IMR-90 (cell line): ENCODE data around the gene UBXN11. TPM values are rescaled to one million over a fixed set of nuclear protein-coding genes. Genes with fewer than 3 reads are reported as not detected.

Experiments used
- ATAC-seq: fragments of 200-7000 bp; cut with Tn5 transposase; 2 replicates; pipeline ENCODE4 v1.9.1; 2020; ENCODE audit warnings: low read depth, mild to moderate bottlenecking, moderate library complexity
- BruUV-seq: library from RNA; stranded (reverse); fragments of 400-500 nt; replicated peaks from 2 replicates; lab custom pipeline; 2021; lab: Mats Ljungman, UMichigan
- CTCF ChIA-PET: fragments of 300-600 bp; formaldehyde crosslinking; extraction: SDS; loops from one replicate; lab custom pipeline; 2021; ENCODE audit warnings: antibody characterized with exemption; lab: Yijun Ruan, JAX
- POLR2A ChIA-PET: fragments of 300-600 bp; sonication (Branson Sonifier 250); formaldehyde crosslinking; loops from one replicate; lab custom pipeline; 2022; ENCODE audit warnings: antibody characterized with exemption; ENCODE audit not compliant: unreplicated experiment; lab: Charles Lee
- DNase-seq: peaks from one replicate; pipeline ENCODE4 v3.0.0; 2013
- H2AFZ ChIP-seq: replicated peaks from 2 replicates; pipeline ENCODE3; 2013; ENCODE audit warnings: low read length, mild to moderate bottlenecking; ENCODE audit not compliant: poor library complexity
- H2AK5ac ChIP-seq: 2 replicates; pipeline ENCODE4 v1.6.1; 2013; ENCODE audit warnings: low read depth, low read length, inconsistent platforms
- H2AK9ac ChIP-seq: replicated peaks from 2 replicates; pipeline ENCODE3; 2013; ENCODE audit warnings: mild to moderate bottlenecking, low read depth, low read length, moderate library complexity; ENCODE audit not compliant: poor library complexity
- H2BK120ac ChIP-seq: 2 replicates; pipeline ENCODE4 v1.6.1; 2013; ENCODE audit warnings: low read depth, low read length, inconsistent platforms
- H2BK15ac ChIP-seq: 3 replicates; pipeline ENCODE4 v1.6.1; 2013; ENCODE audit warnings: low read depth, low read length, inconsistent platforms
- H2BK20ac ChIP-seq: 2 replicates; pipeline ENCODE4 v1.6.1; 2013; ENCODE audit warnings: low read depth, mild to moderate bottlenecking, inconsistent platforms, low read length, moderate library complexity
- H2BK5ac ChIP-seq: 2 replicates; pipeline ENCODE4 v1.6.1; 2013; ENCODE audit warnings: mild to moderate bottlenecking, low read depth, low read length, inconsistent platforms; ENCODE audit not compliant: poor library complexity, severe bottlenecking
- H3K14ac ChIP-seq: replicated peaks from 2 replicates; pipeline ENCODE4 v1.6.1; 2013; ENCODE audit warnings: low read depth, low read length, inconsistent platforms
- H3K18ac ChIP-seq: 2 replicates; pipeline ENCODE4 v1.6.1; 2013; ENCODE audit warnings: low read depth, low read length, control low read depth
- H3K23ac ChIP-seq: 2 replicates; pipeline ENCODE4 v1.6.1; 2013; ENCODE audit warnings: low read depth, low read length, inconsistent platforms
- H3K27ac ChIP-seq: 2 replicates; pipeline ENCODE4 v1.5.1; 2013; ENCODE audit warnings: mild to moderate bottlenecking, control low read depth, low read length; ENCODE audit not compliant: insufficient read depth
- H3K27me3 ChIP-seq: 2 replicates; pipeline ENCODE4 v1.6.1; 2013; ENCODE audit warnings: low read length; ENCODE audit not compliant: control insufficient read depth, insufficient read depth
- H3K36me3 ChIP-seq: 2 replicates; pipeline ENCODE4 v1.6.1; 2013; ENCODE audit warnings: low read length, mixed read lengths; ENCODE audit not compliant: control insufficient read depth, insufficient read depth
- H3K4ac ChIP-seq: 2 replicates; pipeline ENCODE4 v1.6.1; 2013; ENCODE audit warnings: low read depth, low read length, inconsistent platforms
- H3K4me1 ChIP-seq: 2 replicates; pipeline ENCODE4 v1.6.1; 2013; ENCODE audit warnings: low read length, mixed read lengths; ENCODE audit not compliant: control insufficient read depth, insufficient read depth
- H3K4me2 ChIP-seq: 2 replicates; pipeline ENCODE4 v1.6.1; 2013; ENCODE audit warnings: low read depth, mild to moderate bottlenecking, control low read depth, low read length, moderate library complexity
- H3K4me3 ChIP-seq: 2 replicates; pipeline ENCODE4 v1.5.1; 2013; ENCODE audit warnings: low read depth, mild to moderate bottlenecking, control low read depth, low read length, moderate library complexity; ENCODE audit not compliant: insufficient read depth
- H3K56ac ChIP-seq: 2 replicates; pipeline ENCODE4 v1.6.1; 2013; ENCODE audit warnings: low read length, inconsistent platforms; ENCODE audit not compliant: insufficient read depth; ENCODE audit errors: extremely low read depth
- H3K79me1 ChIP-seq, 2 experiments: 2 replicates each; pipeline ENCODE4 v1.6.1; 2013; ENCODE audit warnings: low read length in 2 of 2, inconsistent platforms in 1 of 2, low read depth in 1 of 2
- H3K9ac ChIP-seq: 2 replicates; pipeline ENCODE4 v1.6.1; 2013; ENCODE audit warnings: low read depth, low read length, control low read depth
- H3K9me1 ChIP-seq: 2 replicates; pipeline ENCODE4 v1.6.1; 2013; ENCODE audit warnings: low read length, inconsistent platforms; ENCODE audit not compliant: insufficient read depth
- H3K9me3 ChIP-seq: 2 replicates; pipeline ENCODE4 v1.6.1; 2013; ENCODE audit warnings: low read length; ENCODE audit not compliant: control insufficient read depth, insufficient read depth
- H4K20me1 ChIP-seq: 2 replicates; pipeline ENCODE4 v1.6.1; 2013; ENCODE audit warnings: low read length, inconsistent platforms; ENCODE audit not compliant: insufficient read depth
- H4K5ac ChIP-seq: 2 replicates; pipeline ENCODE4 v1.6.1; 2013; ENCODE audit warnings: mild to moderate bottlenecking, low read depth, low read length, control low read depth
- H4K8ac ChIP-seq, 2 experiments: 2 replicates each; pipeline ENCODE4 v1.6.1; 2013; ENCODE audit warnings: low read depth in 2 of 2, low read length in 2 of 2, control low read depth in 1 of 2, inconsistent platforms in 1 of 2
- H4K91ac ChIP-seq: 2 replicates; pipeline ENCODE4 v1.6.1; 2013; ENCODE audit warnings: low read depth, low read length, inconsistent platforms; ENCODE audit not compliant: insufficient read depth
- BHLHE40 ChIP-seq: fragments of 150-350 bp; IDR thresholded peaks from 2 replicates; pipeline ENCODE4 v1.6.1; 2016; ENCODE audit warnings: mild to moderate bottlenecking, low read depth, low read length
- CEBPB ChIP-seq: IDR thresholded peaks from 2 replicates; pipeline ENCODE4 v1.6.1; 2012; ENCODE audit warnings: low read depth, low read length, improper control_type of control experiment
- CHD1 ChIP-seq: IDR thresholded peaks from 2 replicates; pipeline ENCODE4 v1.6.1; 2012; ENCODE audit warnings: low read depth, low read length, improper control_type of control experiment
- CTCF ChIP-seq: conservative IDR thresholded peaks from 2 replicates; pipeline ENCODE4 v1.5.1; 2012; ENCODE audit warnings: mild to moderate bottlenecking, low read depth, low read length, improper control_type of control experiment
- ELK1 ChIP-seq: fragments of 150-350 bp; IDR thresholded peaks from 2 replicates; pipeline ENCODE4 v1.6.1; 2016; ENCODE audit warnings: low read depth, mild to moderate bottlenecking, low read length, moderate library complexity, borderline replicate concordance
- FOS ChIP-seq: fragments of 150-350 bp; IDR thresholded peaks from 2 replicates; pipeline ENCODE4 v1.6.1; 2016; ENCODE audit warnings: low read depth, low read length
- MAFK ChIP-seq: IDR thresholded peaks from 2 replicates; pipeline ENCODE4 v1.6.1; 2012; ENCODE audit warnings: low read depth, low read length, improper control_type of control experiment
- MXI1 ChIP-seq: IDR thresholded peaks from 2 replicates; pipeline ENCODE4 v1.6.1; 2012; ENCODE audit warnings: low read depth, mild to moderate bottlenecking, low read length, moderate library complexity, borderline replicate concordance
- NFE2L2 ChIP-seq: fragments of 150-350 bp; IDR thresholded peaks from 2 replicates; pipeline ENCODE4 v1.6.1; 2016; ENCODE audit warnings: low read depth, mild to moderate bottlenecking, low read length
- POLR2A ChIP-seq: IDR thresholded peaks from 2 replicates; pipeline ENCODE4 v1.6.1; 2012; ENCODE audit warnings: mild to moderate bottlenecking, low read depth, low read length
- RAD21 ChIP-seq: IDR thresholded peaks from 2 replicates; pipeline ENCODE4 v1.6.1; 2012; ENCODE audit warnings: low read length, improper control_type of control experiment
- RCOR1 ChIP-seq: IDR thresholded peaks from 2 replicates; pipeline ENCODE4 v1.6.1; 2012; ENCODE audit warnings: mild to moderate bottlenecking, low read length, improper control_type of control experiment; ENCODE audit not compliant: insufficient replicate concordance
- RFX5 ChIP-seq: IDR thresholded peaks from 2 replicates; pipeline ENCODE4 v1.8.0; 2012; ENCODE audit warnings: low read depth, mild to moderate bottlenecking, low read length, moderate library complexity
- SMC3 ChIP-seq: fragments of 150-350 bp; IDR thresholded peaks from 2 replicates; pipeline ENCODE4 v1.6.1; 2016; ENCODE audit warnings: low read depth, mild to moderate bottlenecking, antibody characterized with exemption, low read length, moderate library complexity
- USF2 ChIP-seq: fragments of 150-350 bp; IDR thresholded peaks from 2 replicates; pipeline ENCODE4 v1.6.1; 2017; ENCODE audit warnings: mild to moderate bottlenecking, antibody characterized with exemption, low read length, low read depth
- WGBS, 2 experiments: methylation state at CpG; one replicate each; pipeline versions ENCODE4 v1.1.5 to v1.1.7; 2013; ENCODE audit warnings: missing lambda C conversion rate in 2 of 2; ENCODE audit not compliant: insufficient read length in 1 of 2; ENCODE audit errors: extremely low coverage in 2 of 2; 5-methylcytosine and 5-hydroxymethylcytosine counted together
- dilution Hi-C: fragments of 300-500 bp; cut with HindIII; formaldehyde crosslinking; loops from one replicate; pipeline ENCODE4 v1.14.3; 2018; ENCODE audit warnings: low sequenced_read_pairs; ENCODE audit not compliant: unreplicated experiment
- in situ Hi-C: fragments of 300-500 bp; cut with MboI; formaldehyde crosslinking; loops from 3 replicates; pipeline ENCODE4 v1.14.3; 2019; ENCODE audit warnings: low sequenced_read_pairs, inconsistent platforms, mixed read lengths
- intact Hi-C: fragments of 100-400 bp; cut with micrococcal nuclease; formaldehyde crosslinking; loops from 2 replicates; pipeline ENCODE4 v1.10.0; 2022
- polyA plus RNA-seq, 3 experiments: library from polyadenylated mRNA; depleted of rRNA; stranded (reverse); fragments of >200 nt; gene quantifications; 2 replicates each; pipeline ENCODE4 v1.2.3, GENCODE V29; 2012; ENCODE audit warnings: low replicate concordance in 1 of 3
- total RNA-seq: library from RNA; depleted of rRNA; stranded (reverse); fragments of >200 nt; gene quantifications from 2 replicates; pipeline ENCODE4 v1.2.3, GENCODE V29; 2012

UBXN11 gene
- total and polyA plus RNA-seq, 2 of the 4 experiments (the other 2 are of a cell fraction): 5.2 to 17.0 TPM

- Histone ChIP-seq H3K23ac (no peak overlapping the region), H2BK120ac (peak overlapping the region; percentile 68; the same call in 1 of the 2 replicates), H3K14ac (no peak overlapping the region; the same call in none of the 2 replicates), H4K8ac (peak overlapping the region in 1 of 2 experiments; percentile 22; a peak in 1 of 4 replicates), H3K56ac (no peak overlapping the region), H2AFZ (no peak overlapping the region), H3K27ac (peak overlapping the region; percentile 1; the same call in 1 of the 2 replicates), H2BK20ac (0 out of 2 replicates have a peak overlapping the region, but pooled peaks have one; percentile 57), H3K9me1 (peaks cover 26% of the 10 kb centered on the region), H2BK15ac (peak overlapping the region; percentile 18; the same call in 1 of the 3 replicates), H2AK5ac (peak overlapping the region; percentile 86; the same call in 1 of the 2 replicates), H4K5ac (no peak overlapping the region), H3K9ac (no peak overlapping the region), H3K79me1 (peaks cover 12 to 47% of the 10 kb centered on the region in 2 experiments; a peak in 3 of 4 replicates), H2AK9ac (peak overlapping the region; percentile 47), H4K91ac (peak overlapping the region; percentile 26; the same call in 1 of the 2 replicates), H3K4ac (peak overlapping the region; percentile 70), H3K27me3 (no peaks in the 10 kb centered on the region), H3K4me3 (no peak overlapping the region), H4K20me1 (peaks cover 37% of the 10 kb centered on the region), H3K9me3 (no peaks in the 10 kb centered on the region), H3K4me2 (no peak overlapping the region), H2BK5ac (peak overlapping the region; percentile 78), H3K4me1 (peaks cover 40% of the 10 kb centered on the region), H3K36me3 (peaks cover 14% of the 10 kb centered on the region), H3K18ac (no peak overlapping the region)
- no CpG with 5 or more reads among the region's 3 CpGs for WGBS, 2 experiments
- in situ Hi-C loops (no loop called here), intact Hi-C loops (loop anchor here (5.0 kb wide), 1 partner anchor 240 kb away; no protein-coding TSS in a partner anchor), dilution Hi-C loops (no loop called here)
- DNase-seq (no peak), ATAC-seq (no peak)
- ChIA-PET CTCF (no interaction called here), POLR2A (no interaction called here)
- TF ChIP-seq RCOR1: no peak
- no peak for TF ChIP-seq CEBPB
- no peak for TF ChIP-seq NFE2L2
- no peak for TF ChIP-seq RAD21
- no peak for TF ChIP-seq MAFK
- TF ChIP-seq FOS: no peak
- no peak for TF ChIP-seq BHLHE40
- no peak for TF ChIP-seq CHD1
- no peak for TF ChIP-seq RFX5
- no peak for TF ChIP-seq MXI1
- no peak for TF ChIP-seq ELK1
- TF ChIP-seq POLR2A: no peak
- no peak for TF ChIP-seq CTCF
- no peak for TF ChIP-seq USF2
- TF ChIP-seq SMC3: no peak
- BruUV-seq: no TSS peak
Observed at GRCh38 chr1:26277261-26277661, 29.2 kb downstream of the UBXN11 start.
